Cardiac fibroblast (primary cell): Measurements from ENCODE around the gene RDX.

Experiments used
- DNase-seq, 2 donors: peaks; one replicate each; pipeline versions ENCODE4 v3.0.0 to v3.0.0-alpha.2; 2010; ENCODE audit warnings: low read depth in 2 of 2
- H3K4me3 ChIP-seq, 2 donors: replicated peaks in 1 of 2; 1 replicate in 1 of 2; 2 replicates in 1 of 2; pipeline ENCODE4 v1.5.1; 2011; ENCODE audit warnings: low read depth in 2 of 2, low read length in 2 of 2, mild to moderate bottlenecking in 2 of 2, moderate library complexity in 1 of 2
- CTCF ChIP-seq: IDR thresholded peaks from one replicate; pipeline ENCODE4 v1.5.1; 2011; ENCODE audit warnings: low read depth, mild to moderate bottlenecking, low read length, inconsistent platforms

Gene RDX

GRCh38 chr11:110182886-110183285, 113.5 kb downstream of the RDX start:
- no peak for TF ChIP-seq CTCF
- peak in 1 of 2 donors; percentile 74 for DNase-seq
- H3K4me3 ChIP-seq: no peak overlapping the region

DNA sequence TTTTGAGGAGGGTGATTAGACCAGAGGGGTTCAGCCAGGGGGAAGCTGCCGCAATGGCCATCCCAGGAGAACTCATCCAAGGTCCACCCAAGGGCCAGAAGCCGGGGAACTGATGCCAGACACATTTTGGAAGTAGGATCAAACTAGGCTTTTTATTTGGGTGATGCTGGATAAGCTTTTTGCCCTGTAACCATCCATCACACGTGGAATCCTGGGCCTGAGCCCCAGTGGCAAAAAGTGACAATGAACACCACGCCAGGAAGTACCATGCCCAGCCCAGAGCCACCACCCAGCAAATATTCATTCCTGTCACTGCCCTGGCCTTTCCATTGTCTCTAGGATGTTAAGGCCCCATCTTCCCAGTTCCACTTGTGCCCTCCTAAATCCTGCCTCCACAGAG, 117.3 kb downstream of the RDX start:
- H3K4me3 ChIP-seq: no peak overlapping the region
- no peak for DNase-seq
- TF ChIP-seq CTCF: no peak

- DNase-seq: no peak
- no peak overlapping the region for H3K4me3 ChIP-seq
- no peak for TF ChIP-seq CTCF
Observed at GRCh38 chr11:110177086-110177456, 119.3 kb downstream of the RDX start.

GRCh38 chr11:110176366-110177085, 119.9 kb downstream of the RDX start:
- no peak overlapping the region for H3K4me3 ChIP-seq
- DNase-seq: peak; percentile 51 to 74
- no peak for TF ChIP-seq CTCF

DNA sequence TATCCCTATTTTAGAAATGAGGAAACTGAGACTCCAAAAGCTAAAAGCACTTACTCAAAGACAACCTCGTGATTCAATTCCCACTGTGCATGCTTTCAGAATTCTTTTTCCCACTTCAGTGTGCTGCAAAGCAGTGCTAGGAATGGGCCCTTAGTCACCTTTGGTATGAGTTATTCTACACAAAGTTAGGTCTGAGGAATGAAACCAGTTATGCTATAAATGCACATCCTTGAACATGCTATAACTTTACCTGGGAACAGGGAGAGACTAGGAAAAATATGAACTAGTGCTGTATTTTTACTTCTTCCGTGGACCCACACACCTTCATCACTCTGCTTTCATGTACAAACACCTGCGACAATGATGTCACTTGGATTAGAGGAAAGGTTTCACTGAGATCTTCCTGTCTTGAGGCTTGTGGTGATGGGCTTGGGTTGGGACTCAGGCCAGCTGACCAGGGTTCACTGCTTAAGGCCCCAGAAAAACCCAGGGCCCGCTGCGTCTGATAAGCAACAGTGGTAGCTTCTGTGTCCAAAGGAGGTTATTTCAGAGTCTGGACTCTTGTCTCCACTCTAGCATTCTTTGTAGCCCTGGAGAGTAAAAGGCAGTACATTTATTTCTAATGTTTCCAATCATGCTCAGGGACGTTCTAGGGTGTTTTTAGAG, 121.6 kb downstream of the RDX start:
- H3K4me3 ChIP-seq: no peak overlapping the region
- DNase-seq: peak in 1 of 2 donors; percentile 71
- no peak for TF ChIP-seq CTCF

DNA sequence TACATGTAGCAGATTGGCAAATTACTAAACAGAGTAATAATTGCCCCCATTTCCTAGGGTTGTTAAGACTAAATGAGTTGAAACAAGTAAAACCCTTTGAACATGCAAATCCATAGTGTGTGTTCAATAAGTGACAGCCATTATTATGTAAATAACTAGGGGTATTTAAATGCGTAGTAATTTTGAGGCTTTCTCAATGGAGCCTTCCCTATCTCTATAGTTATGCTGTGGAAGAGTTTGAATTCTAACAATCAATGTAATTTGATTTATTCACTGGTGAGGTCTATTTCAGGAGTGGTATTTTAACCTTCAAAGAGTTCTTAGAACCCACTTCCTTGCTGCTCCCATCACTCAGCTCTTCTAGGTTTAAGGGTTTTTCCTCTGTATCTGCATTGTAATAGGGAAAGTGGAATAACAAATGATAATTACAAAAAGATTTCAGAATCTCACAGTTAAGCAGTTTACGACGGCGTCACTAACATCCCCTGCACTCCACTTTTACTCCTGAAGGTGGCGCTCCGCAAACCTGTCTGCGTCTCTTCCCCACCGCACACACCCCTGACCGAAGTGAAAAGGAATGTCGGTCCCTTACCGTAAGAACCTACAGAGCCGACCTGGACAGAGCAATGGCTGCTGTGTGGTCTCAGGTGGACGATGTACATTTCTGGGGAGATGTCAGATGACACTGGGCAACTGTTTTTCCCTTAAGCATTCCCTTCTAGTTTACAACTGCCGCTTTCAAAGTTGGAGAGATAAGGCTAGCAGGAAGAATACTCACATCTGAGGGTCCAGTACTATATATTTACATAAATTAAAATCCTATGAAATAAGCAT, 122.4 kb downstream of the RDX start:
- DNase-seq: peak; percentile 82 to 86
- H3K4me3 ChIP-seq: no peak overlapping the region
- peak; percentile 90 for TF ChIP-seq CTCF
